OCI-LY7 (cell line): ENCODE results near the gene TBPL1. TPM values are rescaled to one million over a fixed set of nuclear protein-coding genes. Genes with fewer than 3 reads are reported as not detected.

Experiments
- BruUV-seq: library from RNA; stranded (reverse); fragments of 400-500 nt; replicated peaks from 2 replicates; lab custom pipeline; 2021; lab: Mats Ljungman, UMichigan
- CTCF ChIA-PET: fragments of 300-600 bp; sonication (Branson Sonifier 250); formaldehyde crosslinking; loops from one replicate; lab custom pipeline; 2022; ENCODE audit warnings: antibody characterized with exemption; ENCODE audit not compliant: unreplicated experiment; lab: Charles Lee
- POLR2A ChIA-PET: fragments of 300-600 bp; sonication (Branson Sonifier 250); formaldehyde crosslinking; loops from one replicate; lab custom pipeline; 2022; ENCODE audit warnings: antibody characterized with exemption; lab: Charles Lee
- DNase-seq: peaks from one replicate; pipeline ENCODE4 v3.0.0-alpha.2; 2015; ENCODE audit warnings: low spot score
- H2AFZ ChIP-seq: fragments of 200-600 bp; sonication (generic), shearing (Covaris generic); 2 replicates; pipeline ENCODE4 v1.6.1; 2014; ENCODE audit warnings: mild to moderate bottlenecking, antibody characterized with exemption, low read length, moderate library complexity
- H3K27ac ChIP-seq: fragments of 200-600 bp; sonication (generic); 2 replicates; pipeline ENCODE4 v1.5.1; 2014; ENCODE audit warnings: mixed run types, low read depth, mild to moderate bottlenecking, moderate library complexity, low read length, inconsistent platforms; ENCODE audit not compliant: poor library complexity, severe bottlenecking
- H3K36me3 ChIP-seq: fragments of 200-600 bp; sonication (generic); 2 replicates; pipeline ENCODE4 v1.6.1; 2014; ENCODE audit warnings: mild to moderate bottlenecking, antibody characterized with exemption, low read length, moderate library complexity, mixed read lengths; ENCODE audit not compliant: insufficient read depth
- H3K4me1 ChIP-seq: fragments of 200-600 bp; sonication (generic); 2 replicates; pipeline ENCODE4 v1.5.1; 2014; ENCODE audit warnings: mild to moderate bottlenecking, low read length; ENCODE audit not compliant: insufficient read depth, poor library complexity, severe bottlenecking
- H3K4me2 ChIP-seq: fragments of 200-600 bp; sonication (generic); 2 replicates; pipeline ENCODE4 v1.6.1; 2014; ENCODE audit warnings: mild to moderate bottlenecking, low read length
- H3K4me3 ChIP-seq: fragments of 200-600 bp; sonication (generic); 2 replicates; pipeline ENCODE4 v1.5.1; 2014; ENCODE audit warnings: mild to moderate bottlenecking, low read depth, low read length; ENCODE audit not compliant: poor library complexity, severe bottlenecking
- H3K79me2 ChIP-seq: fragments of 200-600 bp; sonication (generic); 2 replicates; pipeline ENCODE4 v1.6.1; 2016; ENCODE audit warnings: low read depth, mild to moderate bottlenecking, low read length, moderate library complexity, mixed read lengths; ENCODE audit not compliant: insufficient read depth
- H3K9me2 ChIP-seq: fragments of 200-600 bp; sonication (generic); 2 replicates; pipeline ENCODE4 v1.6.1; 2016; ENCODE audit warnings: mild to moderate bottlenecking, low read length, mixed read lengths; ENCODE audit not compliant: insufficient read depth
- H3K9me3 ChIP-seq: fragments of 200-600 bp; sonication (generic); 2 replicates; pipeline ENCODE4 v1.6.1; 2014; ENCODE audit warnings: mild to moderate bottlenecking, mixed run types, low read length, mixed read lengths
- H4K20me1 ChIP-seq: fragments of 200-600 bp; sonication (generic); 2 replicates; pipeline ENCODE4 v1.6.1; 2014; ENCODE audit warnings: mild to moderate bottlenecking, antibody characterized with exemption, low read length, moderate library complexity, mixed read lengths; ENCODE audit not compliant: insufficient read depth
- CTCF ChIP-seq: fragments of 200-600 bp; sonication (generic); conservative IDR thresholded peaks from 2 replicates; pipeline ENCODE4 v1.5.1; 2014; ENCODE audit warnings: mild to moderate bottlenecking, antibody characterized with exemption, low read length, moderate library complexity, mixed read lengths
- EZH2phosphoT487 ChIP-seq: fragments of 200-600 bp; sonication (generic); IDR thresholded peaks from 2 replicates; pipeline ENCODE4 v1.6.1; 2018; ENCODE audit warnings: low read depth, borderline replicate concordance, mild to moderate bottlenecking, mixed run types, antibody characterized with exemption, low read length, moderate library complexity, mixed read lengths
- intact Hi-C: fragments of 100-400 bp; cut with micrococcal nuclease; formaldehyde crosslinking; loops from one replicate; pipeline ENCODE4 v1.10.0; 2022; ENCODE audit not compliant: unreplicated experiment
- total RNA-seq, 2 experiments: library from RNA; depleted of rRNA in 1 of 2; stranded (reverse); fragments of >200 nt in 1 of 2; shearing (Covaris generic) in 1 of 2; gene quantifications; 2 replicates each; pipeline ENCODE4 v1.2.3, GENCODE V29; 2014 to 2022

Gene TBPL1
- total RNA-seq, 2 experiments from 2014 or later, result 27.8 to 47.7 TPM

- H3K36me3 ChIP-seq, result no peaks in the 10 kb centered on the region
- no peaks in the 10 kb centered on the region for H4K20me1 ChIP-seq
- no peaks in the 10 kb centered on the region for H3K9me3 ChIP-seq
- no peak overlapping the region for H3K4me3 ChIP-seq
- no peak for DNase-seq
- no peak overlapping the region for H3K4me2 ChIP-seq
- CTCF ChIA-PET, result interaction anchor here (1.2 kb wide), 1 partner anchor 18 kb away, joined by 3 read pairs; no protein-coding TSS in a partner anchor
- no peak for TF ChIP-seq CTCF
- TF ChIP-seq EZH2phosphoT487, result no peak
- no peaks in the 10 kb centered on the region for H3K9me2 ChIP-seq
- no peak overlapping the region for H3K27ac ChIP-seq
- no TSS peak for BruUV-seq
- H3K79me2 ChIP-seq, result no peaks in the 10 kb centered on the region
- POLR2A ChIA-PET, result interaction anchor here (0.5 to 1.5 kb wide), 5 partner anchors 8 to 185 kb away, joined by 3 to 4 read pairs (median 3); no protein-coding TSS in a partner anchor
- H3K4me1 ChIP-seq, result no peaks in the 10 kb centered on the region
- intact Hi-C loops, result no loop called here
- no peak overlapping the region for H2AFZ ChIP-seq
Observed at GRCh38 chr6:134003542-134003951, 50.5 kb downstream of the TBPL1 start.

- no peak for DNase-seq
- no peaks in the 10 kb centered on the region for H3K4me1 ChIP-seq
- TF ChIP-seq CTCF (no peak), EZH2phosphoT487 (no peak)
- H3K27ac ChIP-seq, result no peak overlapping the region
- intact Hi-C loops, result no loop called here
- no peaks in the 10 kb centered on the region for H3K9me2 ChIP-seq
- ChIA-PET CTCF (interaction anchor here (0.9 kb wide), 1 partner anchor 92 kb away, joined by 3 read pairs; no protein-coding TSS in a partner anchor), POLR2A (interaction anchor here (0.8 to 1.0 kb wide), 2 partner anchors 27 to 52 kb away, joined by 3 read pairs; no protein-coding TSS in a partner anchor)
- BruUV-seq, result no TSS peak
- no peak overlapping the region for H3K4me3 ChIP-seq
- no peak overlapping the region for H3K4me2 ChIP-seq
- H3K9me3 ChIP-seq, result no peaks in the 10 kb centered on the region
- no peaks in the 10 kb centered on the region for H3K79me2 ChIP-seq
- no peak overlapping the region for H2AFZ ChIP-seq
- H4K20me1 ChIP-seq, result no peaks in the 10 kb centered on the region
- no peaks in the 10 kb centered on the region for H3K36me3 ChIP-seq
Observed at GRCh38 chr6:134004714-134005113, 51.7 kb downstream of the TBPL1 start.

GRCh38 chr6:134005800-134006199 lies 52.8 kb downstream of the TBPL1 start:
- Histone ChIP-seq H3K4me1 (no peaks in the 10 kb centered on the region), H3K79me2 (no peaks in the 10 kb centered on the region), H3K9me2 (no peaks in the 10 kb centered on the region), H2AFZ (no peak overlapping the region), H3K36me3 (no peaks in the 10 kb centered on the region), H3K27ac (no peak overlapping the region), H3K9me3 (no peaks in the 10 kb centered on the region), H3K4me2 (no peak overlapping the region), H3K4me3 (no peak overlapping the region), H4K20me1 (no peaks in the 10 kb centered on the region)
- DNase-seq, result no peak
- intact Hi-C loops, result no loop called here
- ChIA-PET CTCF (no interaction called here), POLR2A (no interaction called here)
- no peak for TF ChIP-seq CTCF
- TF ChIP-seq EZH2phosphoT487, result no peak
- no TSS peak for BruUV-seq
